ENCODE measurements around the gene SLCO2A1.

The SLCO2A1 gene

DNA sequence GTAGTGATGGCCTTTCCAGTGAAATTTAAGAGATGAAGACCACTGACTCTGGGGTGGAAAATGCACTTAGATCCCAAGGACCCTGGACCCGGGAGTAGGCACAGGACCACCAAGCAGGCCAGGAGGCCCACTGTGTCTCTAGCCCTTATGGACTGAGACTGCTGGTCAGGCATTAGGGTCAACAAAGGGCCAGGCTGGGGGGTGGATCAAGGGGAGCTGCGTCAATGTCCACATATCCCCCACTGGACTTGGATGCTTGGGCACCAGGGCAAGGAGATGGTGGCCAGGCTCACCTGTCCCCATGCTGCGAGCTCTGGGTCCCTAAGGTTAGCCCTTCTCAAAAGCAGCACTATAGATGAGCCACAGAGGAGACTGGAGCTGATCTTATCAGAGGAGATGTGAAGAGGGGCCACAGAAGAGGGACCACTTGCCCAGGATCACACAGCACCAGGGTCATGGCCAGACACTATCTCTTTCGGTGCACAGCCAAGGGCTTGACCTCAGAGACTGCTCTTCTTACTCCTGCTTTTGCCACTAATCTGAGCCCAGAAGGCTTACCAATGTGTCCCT, 148.8 kb downstream of the SLCO2A1 start:
- no peak for DNase-seq

DNA sequence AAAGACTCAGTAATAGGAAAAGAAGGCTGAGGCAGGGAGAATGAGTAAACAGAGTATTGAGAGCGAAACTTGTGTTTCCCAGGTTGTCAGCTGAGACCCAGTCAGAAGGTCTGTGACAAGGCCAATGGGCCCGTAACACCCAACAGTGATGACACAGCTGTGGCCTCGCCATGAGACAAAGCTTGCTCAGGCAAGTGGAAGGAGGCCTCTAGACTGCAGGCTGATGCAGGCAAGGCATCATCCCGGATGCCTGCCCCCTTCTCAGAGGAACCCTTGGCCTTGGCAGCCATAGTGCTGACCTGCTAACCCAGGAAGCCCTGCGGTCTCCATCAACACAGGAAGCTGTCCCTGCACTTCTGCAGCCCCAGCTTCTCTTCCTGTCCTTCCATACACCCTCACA, 149.4 kb downstream of the SLCO2A1 start:
- no peak for DNase-seq

DNA sequence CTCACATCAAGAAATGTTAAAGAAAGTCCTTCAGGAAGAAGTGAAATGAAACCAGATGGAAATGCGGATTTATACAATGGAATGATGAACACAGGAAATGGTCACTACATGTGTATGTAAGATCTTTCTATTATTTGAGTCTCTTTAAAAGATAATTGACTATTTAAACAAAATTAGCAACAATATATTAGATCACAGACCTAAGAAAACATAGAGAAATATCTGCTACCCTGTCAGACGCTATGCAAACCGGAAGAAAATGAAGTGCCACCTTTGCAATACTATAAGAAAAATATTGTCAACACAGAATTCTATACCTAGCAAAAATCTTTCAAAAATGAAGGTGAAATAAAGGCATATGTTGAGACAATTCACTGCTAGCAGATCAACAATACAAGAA, 151.2 kb downstream of the SLCO2A1 start:
- no peak for DNase-seq
